MM.1S (cell line): Measurements from ENCODE around the gene LTN1.

Source experiments
- DNase-seq: peaks from one replicate; pipeline ENCODE4 v3.0.0-alpha.2; 2015
- H2AFZ ChIP-seq: fragments of 300-600 bp; sonication (generic); 2 replicates; pipeline ENCODE4 v1.6.0; 2016; ENCODE audit warnings: antibody characterized with exemption, low read length
- H3F3A ChIP-seq: fragments of 300-600 bp; sonication (generic); 2 replicates; pipeline ENCODE4 v1.6.1; 2016; ENCODE audit warnings: mild to moderate bottlenecking, antibody characterized with exemption, low read length, moderate library complexity, mixed read lengths; ENCODE audit not compliant: insufficient read depth
- H3K27ac ChIP-seq: fragments of 300-600 bp; sonication (generic); 2 replicates; pipeline ENCODE4 v1.5.1; 2016; ENCODE audit warnings: mild to moderate bottlenecking, low read length
- H3K27me3 ChIP-seq: fragments of 300-600 bp; sonication (generic); replicated peaks from 2 replicates; pipeline ENCODE4 v1.6.0; 2016; ENCODE audit warnings: low read length; ENCODE audit not compliant: insufficient read depth
- H3K36me3 ChIP-seq: fragments of 300-600 bp; sonication (generic); replicated peaks from 2 replicates; pipeline ENCODE4 v1.6.1; 2016; ENCODE audit warnings: mild to moderate bottlenecking, low read length, mixed read lengths; ENCODE audit not compliant: insufficient read depth
- H3K4me1 ChIP-seq: fragments of 300-600 bp; sonication (generic); 2 replicates; pipeline ENCODE4 v1.6.1; 2016; ENCODE audit warnings: low read length, mixed read lengths
- H3K4me2 ChIP-seq: fragments of 300-600 bp; sonication (generic); 2 replicates; pipeline ENCODE4 v1.6.0; 2016; ENCODE audit warnings: low read depth, low read length
- H3K4me3 ChIP-seq: fragments of 300-600 bp; sonication (generic); 2 replicates; pipeline ENCODE4 v1.5.1; 2016; ENCODE audit warnings: low read length, mixed read lengths
- H3K79me2 ChIP-seq: fragments of 300-600 bp; sonication (generic); 2 replicates; pipeline ENCODE4 v1.6.1; 2016; ENCODE audit warnings: mixed run types, low read length, mixed read lengths
- H3K9ac ChIP-seq: fragments of 300-600 bp; sonication (generic); 2 replicates; pipeline ENCODE4 v1.6.1; 2016; ENCODE audit warnings: low read length, mixed read lengths
- H3K9me2 ChIP-seq: fragments of 300-600 bp; sonication (generic); replicated peaks from 2 replicates; pipeline ENCODE4 v1.6.1; 2016; ENCODE audit warnings: mild to moderate bottlenecking, low read length, mixed read lengths; ENCODE audit not compliant: insufficient read depth
- H3K9me3 ChIP-seq: fragments of 300-600 bp; sonication (generic); replicated peaks from 2 replicates; pipeline ENCODE4 v1.6.1; 2016; ENCODE audit warnings: mild to moderate bottlenecking, low read length, mixed read lengths; ENCODE audit not compliant: insufficient read depth
- H4K20me1 ChIP-seq: fragments of 300-600 bp; sonication (generic); 2 replicates; pipeline ENCODE4 v1.6.1; 2016; ENCODE audit warnings: mild to moderate bottlenecking, low read length, moderate library complexity, mixed read lengths; ENCODE audit not compliant: insufficient read depth
- EZH2 ChIP-seq: fragments of 300-600 bp; sonication (generic); optimal IDR thresholded peaks from 2 replicates; pipeline ENCODE3; 2017; ENCODE audit warnings: low read depth, mild to moderate bottlenecking, antibody characterized with exemption, low read length, mixed read lengths
- EZH2phosphoT487 ChIP-seq: fragments of 300-600 bp; sonication (generic); IDR thresholded peaks from 2 replicates; pipeline ENCODE4 v1.6.1; 2018; ENCODE audit warnings: antibody characterized with exemption, low read length
- TF ChIP-seq, protein P1 (sequence below): fragments of 300-600 bp; sonication (generic); IDR thresholded peaks from 2 replicates; pipeline ENCODE4 v1.5.1; 2016; ENCODE audit warnings: antibody characterized with exemption, low read length, mixed read lengths

LTN1 gene

DNA sequence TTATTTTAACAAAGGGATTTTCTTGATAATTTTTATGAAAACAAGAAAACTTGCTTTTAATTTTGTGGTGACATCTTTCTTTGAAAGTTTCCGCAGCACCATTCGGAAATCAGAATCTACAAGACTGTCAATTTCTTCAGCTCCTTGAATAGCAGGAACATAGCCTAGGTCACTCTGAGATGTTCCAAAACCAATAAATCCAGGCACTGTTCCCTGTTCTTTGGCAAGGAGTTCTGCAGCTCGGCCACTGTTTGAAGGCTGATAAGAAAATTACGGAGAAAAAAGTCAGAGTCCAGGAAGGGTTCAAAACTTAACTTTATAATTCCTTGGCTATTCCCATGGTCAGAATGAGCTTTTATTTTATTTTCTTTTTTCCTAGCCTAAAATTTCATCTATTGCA is 6.0 kb downstream of the LTN1 start:
- H3K4me3 ChIP-seq: no peak overlapping the region
- H2AFZ ChIP-seq: no peak overlapping the region
- H3K4me2 ChIP-seq: no peak overlapping the region
- H3K9me2 ChIP-seq: no peaks in the 10 kb centered on the region
- 0 out of 2 replicates have a peak, but pooled peaks cover 5% of the 10 kb centered on the region for H3K4me1 ChIP-seq
- H3K9ac ChIP-seq: no peak overlapping the region
- H3K79me2 ChIP-seq: peaks cover 48% of the 10 kb centered on the region
- H3F3A ChIP-seq: no peaks in the 10 kb centered on the region
- no peaks in the 10 kb centered on the region for H3K27me3 ChIP-seq
- no peaks in the 10 kb centered on the region for H3K9me3 ChIP-seq
- DNase-seq: no peak
- H4K20me1 ChIP-seq: no peaks in the 10 kb centered on the region
- H3K27ac ChIP-seq: no peak overlapping the region
- TF ChIP-seq, protein P1, sequence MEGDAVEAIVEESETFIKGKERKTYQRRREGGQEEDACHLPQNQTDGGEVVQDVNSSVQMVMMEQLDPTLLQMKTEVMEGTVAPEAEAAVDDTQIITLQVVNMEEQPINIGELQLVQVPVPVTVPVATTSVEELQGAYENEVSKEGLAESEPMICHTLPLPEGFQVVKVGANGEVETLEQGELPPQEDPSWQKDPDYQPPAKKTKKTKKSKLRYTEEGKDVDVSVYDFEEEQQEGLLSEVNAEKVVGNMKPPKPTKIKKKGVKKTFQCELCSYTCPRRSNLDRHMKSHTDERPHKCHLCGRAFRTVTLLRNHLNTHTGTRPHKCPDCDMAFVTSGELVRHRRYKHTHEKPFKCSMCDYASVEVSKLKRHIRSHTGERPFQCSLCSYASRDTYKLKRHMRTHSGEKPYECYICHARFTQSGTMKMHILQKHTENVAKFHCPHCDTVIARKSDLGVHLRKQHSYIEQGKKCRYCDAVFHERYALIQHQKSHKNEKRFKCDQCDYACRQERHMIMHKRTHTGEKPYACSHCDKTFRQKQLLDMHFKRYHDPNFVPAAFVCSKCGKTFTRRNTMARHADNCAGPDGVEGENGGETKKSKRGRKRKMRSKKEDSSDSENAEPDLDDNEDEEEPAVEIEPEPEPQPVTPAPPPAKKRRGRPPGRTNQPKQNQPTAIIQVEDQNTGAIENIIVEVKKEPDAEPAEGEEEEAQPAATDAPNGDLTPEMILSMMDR: no peak
- TF ChIP-seq EZH2 (no peak), EZH2phosphoT487 (no peak)
- H3K36me3 ChIP-seq: peaks cover 3% of the 10 kb centered on the region

DNA sequence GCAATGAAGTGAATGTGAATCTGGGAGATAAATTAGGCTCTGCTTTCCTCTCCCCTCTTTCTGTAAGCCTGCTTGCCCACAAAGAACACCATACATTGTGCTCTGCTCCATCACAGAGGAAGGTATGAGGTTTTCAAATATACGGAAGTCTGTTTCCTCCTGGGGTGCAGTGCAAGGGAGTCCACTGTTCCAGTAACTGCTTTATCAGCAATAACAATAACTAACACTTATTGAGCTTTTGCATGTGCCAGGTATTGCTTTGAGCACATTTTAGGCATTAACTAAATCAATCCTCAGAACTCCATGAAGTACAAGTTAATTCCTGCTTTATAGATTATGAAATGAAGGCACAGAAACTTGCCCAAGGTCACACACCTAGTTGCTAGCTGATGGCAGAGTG is 10.0 kb downstream of the LTN1 start:
- Histone ChIP-seq H3K36me3 (peaks cover 3% of the 10 kb centered on the region), H3K9me2 (no peaks in the 10 kb centered on the region)

DNA sequence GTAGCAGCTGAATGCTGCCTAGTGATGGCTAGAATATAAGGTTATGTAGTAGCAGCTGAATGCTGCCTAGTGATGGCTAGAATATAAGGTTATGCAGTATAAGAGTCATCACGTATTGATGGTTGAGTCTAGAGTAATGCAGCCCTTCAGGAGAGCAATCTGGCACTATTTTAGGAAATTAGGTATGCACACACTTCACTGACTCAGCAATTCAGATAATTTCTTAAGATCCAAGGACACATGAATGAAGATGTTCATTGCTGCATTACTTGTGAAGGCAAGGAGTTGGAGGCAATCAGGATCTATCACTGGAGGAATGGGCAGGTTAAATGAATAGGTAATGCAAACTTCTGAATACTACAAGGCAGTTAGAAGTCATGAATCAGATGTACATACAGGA is 13.6 kb downstream of the LTN1 start:
- Histone ChIP-seq H3K9ac (no peak overlapping the region), H3K27ac (no peak overlapping the region), H3K4me3 (no peak overlapping the region), H3K9me2 (no peaks in the 10 kb centered on the region), H3K36me3 (no peaks in the 10 kb centered on the region; the same call in 1 of the 2 replicates), H2AFZ (no peak overlapping the region), H3K9me3 (no peaks in the 10 kb centered on the region), H4K20me1 (no peaks in the 10 kb centered on the region), H3K79me2 (no peaks in the 10 kb centered on the region), H3K4me2 (no peak overlapping the region), H3K4me1 (no peaks in the 10 kb centered on the region), H3F3A (no peaks in the 10 kb centered on the region), H3K27me3 (no peaks in the 10 kb centered on the region)
- no peak for DNase-seq
- TF ChIP-seq EZH2: no peak
- TF ChIP-seq, protein P1: no peak
- TF ChIP-seq EZH2phosphoT487: no peak

More for the DNA sequence above, 10.0 kb downstream of the LTN1 start:
- Histone ChIP-seq H3K9ac (no peak overlapping the region), H4K20me1 (no peaks in the 10 kb centered on the region), H3K9me3 (no peaks in the 10 kb centered on the region), H3K27ac (no peak overlapping the region), H3K79me2 (peaks cover 10% of the 10 kb centered on the region), H3K4me2 (no peak overlapping the region), H3F3A (no peaks in the 10 kb centered on the region), H3K4me3 (no peak overlapping the region), H3K27me3 (no peaks in the 10 kb centered on the region), H3K4me1 (no peaks in the 10 kb centered on the region), H2AFZ (no peak overlapping the region)
- TF ChIP-seq EZH2: no peak
- TF ChIP-seq EZH2phosphoT487: no peak
- no peak for DNase-seq

DNA sequence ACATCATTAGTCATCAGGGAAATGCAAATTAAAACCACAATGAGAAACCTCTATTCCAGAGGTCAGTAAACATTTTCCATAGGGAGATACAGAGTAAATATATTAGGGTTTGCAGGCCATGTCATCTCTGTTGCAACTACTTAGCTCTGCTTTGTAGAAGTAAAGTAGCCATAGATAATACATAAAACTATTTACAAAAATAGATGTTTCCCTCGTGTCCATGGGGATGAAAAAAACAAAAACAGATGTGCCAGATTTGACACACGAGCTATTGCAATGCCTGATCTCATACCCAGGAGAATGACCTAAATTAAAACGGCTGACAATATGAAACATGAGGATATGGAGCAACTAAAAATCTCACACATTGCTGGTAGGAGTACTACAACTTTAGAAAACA is 17.3 kb downstream of the LTN1 start:
- Histone ChIP-seq H3K9ac (no peak overlapping the region), H3K4me2 (no peak overlapping the region), H3K4me3 (no peak overlapping the region), H3K79me2 (no peaks in the 10 kb centered on the region), H3K4me1 (no peaks in the 10 kb centered on the region), H3K36me3 (peaks cover 2% of the 10 kb centered on the region), H4K20me1 (no peaks in the 10 kb centered on the region), H2AFZ (no peak overlapping the region), H3K9me2 (no peaks in the 10 kb centered on the region), H3F3A (no peaks in the 10 kb centered on the region), H3K27me3 (no peaks in the 10 kb centered on the region), H3K9me3 (no peaks in the 10 kb centered on the region), H3K27ac (no peak overlapping the region)
- no peak for DNase-seq
- TF ChIP-seq EZH2 (no peak), EZH2phosphoT487 (no peak)
- TF ChIP-seq, protein P1: no peak
